GM04503 (cell line): ENCODE data around the gene IGIP.
A peak's percentile ranks its signal among the peaks of the same experiment; 100 is the strongest.

ENCODE experiments used
- DNase-seq: peaks from one replicate; pipeline ENCODE4 v3.0.0-alpha.2; 2012; ENCODE audit warnings: low read depth

IGIP gene

DNA sequence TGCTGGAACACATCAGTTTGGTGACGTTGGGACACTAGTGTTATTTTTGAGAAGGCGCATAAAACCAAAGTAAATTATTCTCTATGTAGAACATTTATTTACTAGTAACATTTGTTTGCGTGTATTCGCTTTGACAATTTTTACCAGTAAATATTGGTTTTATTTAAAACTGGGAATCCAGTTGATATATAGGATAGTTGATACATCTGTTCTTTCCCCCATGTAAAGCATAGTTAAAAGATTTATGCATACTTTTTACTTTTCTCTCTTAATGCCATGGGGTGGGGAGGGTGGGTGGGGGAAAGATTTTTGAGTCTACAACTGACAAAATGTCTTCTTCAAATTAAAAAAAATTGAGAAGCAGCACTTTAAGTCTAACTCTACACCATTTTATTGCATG is at the start of gene IGIP:
TSS of gene IGIP (plus strand) at position 301 of the 400 bp plus-strand sequence. CDS start 2,540 bp downstream, outside the sequence.
- no peak for DNase-seq

DNA sequence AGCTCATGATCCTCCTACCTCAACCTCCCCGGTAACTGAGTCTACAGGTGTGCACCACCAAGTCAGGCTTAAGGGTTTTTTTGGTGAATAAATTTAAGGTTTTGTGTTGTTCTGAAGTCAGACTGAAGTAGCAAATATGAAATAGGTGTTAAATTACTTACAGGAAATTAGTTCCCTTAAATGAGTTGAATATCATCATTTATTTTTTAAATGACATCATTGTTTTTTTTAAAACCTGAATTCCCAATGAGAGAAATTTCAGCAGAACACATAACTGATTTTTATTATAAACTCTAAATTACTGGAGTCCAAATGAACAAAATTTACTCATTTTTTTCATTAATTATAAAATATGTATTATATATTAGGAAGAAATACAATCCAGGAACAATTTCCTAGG is 49.6 kb upstream of the IGIP start:
- DNase-seq, result no peak

DNA sequence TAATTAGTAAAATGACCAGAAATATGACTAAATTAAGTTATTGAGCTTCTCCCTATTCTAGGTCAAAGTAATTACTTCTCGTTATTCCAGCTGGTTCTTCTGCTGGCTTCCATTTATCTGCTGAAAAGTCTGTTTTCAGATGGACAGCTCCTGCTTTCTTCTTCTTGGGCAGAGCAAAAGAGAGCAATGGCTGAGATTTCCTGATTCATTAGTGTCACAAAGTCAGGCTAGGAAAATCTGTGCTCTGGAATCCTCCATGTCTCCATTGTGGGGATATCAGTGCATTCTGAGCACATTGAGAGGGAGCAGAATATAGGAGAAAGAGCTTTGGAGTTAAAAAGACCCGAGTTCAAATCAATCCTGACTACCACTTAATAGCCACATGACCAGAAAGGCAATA is 48.9 kb upstream of the IGIP start:
- DNase-seq, result no peak

GRCh38 chr5:140083120-140083519 is 42.6 kb upstream of the IGIP start:
- no peak for DNase-seq

DNA sequence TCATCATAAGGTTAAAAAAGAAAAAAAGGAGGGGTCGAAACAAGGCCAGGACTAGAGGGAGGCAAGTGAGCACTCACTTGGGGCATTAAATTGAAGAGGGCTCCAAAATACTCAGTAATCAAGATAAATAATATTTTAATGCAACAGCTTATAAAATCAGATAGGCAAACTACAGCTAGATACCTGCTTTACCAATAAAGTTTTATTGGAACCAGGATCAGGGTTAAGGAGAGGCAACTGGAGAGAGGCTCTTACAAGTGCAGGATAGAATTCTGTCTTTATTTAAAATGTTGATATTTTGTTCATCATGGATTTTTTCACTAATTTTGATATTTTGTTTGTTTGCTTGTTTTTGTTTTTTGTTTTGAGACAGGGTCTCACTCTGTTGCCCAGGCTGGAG is 42.1 kb upstream of the IGIP start:
- DNase-seq, result no peak

- no peak for DNase-seq
Measured at GRCh38 chr5:140084541-140084940, 41.2 kb upstream of the IGIP start.

DNA sequence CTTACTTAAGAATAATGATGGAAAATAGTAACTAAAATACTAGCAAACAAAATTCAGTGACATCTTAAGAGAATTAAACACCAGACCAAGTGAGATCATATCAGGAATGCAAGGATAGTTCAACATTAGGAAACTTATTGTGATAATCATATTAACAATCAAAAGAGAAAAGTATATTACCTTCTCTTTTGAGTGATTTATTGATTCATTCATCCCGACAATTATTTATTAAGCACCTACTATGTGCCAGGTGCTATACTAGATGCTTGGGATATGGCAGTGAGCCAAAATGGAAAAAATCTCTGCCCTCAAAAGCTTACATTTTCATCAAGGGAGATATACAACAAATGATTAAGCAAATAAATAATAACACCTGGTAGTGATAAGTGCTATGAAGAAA is 35.5 kb upstream of the IGIP start:
- no peak for DNase-seq

- DNase-seq, result no peak
Measured at GRCh38 chr5:140093179-140093578, 32.6 kb upstream of the IGIP start.

DNA sequence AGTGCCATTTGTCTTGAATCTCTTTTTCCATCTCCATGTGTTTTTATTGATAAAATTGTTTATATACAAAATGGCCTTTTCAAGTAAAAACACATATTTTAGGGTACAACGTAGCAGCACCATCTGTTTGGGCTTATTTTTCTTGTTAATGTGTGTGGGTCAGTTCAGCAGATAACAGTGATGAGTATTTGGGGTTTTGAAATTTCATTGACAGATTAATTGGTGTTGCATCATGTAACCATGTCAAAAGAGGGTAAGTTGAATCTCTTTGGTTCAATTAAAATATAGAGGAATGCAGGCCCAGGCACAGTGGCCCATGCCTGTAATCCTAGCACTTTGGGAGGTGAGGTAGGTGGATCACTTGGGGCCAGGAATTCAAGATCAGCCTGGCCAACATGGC is 31.9 kb upstream of the IGIP start:
- DNase-seq, result no peak

DNA sequence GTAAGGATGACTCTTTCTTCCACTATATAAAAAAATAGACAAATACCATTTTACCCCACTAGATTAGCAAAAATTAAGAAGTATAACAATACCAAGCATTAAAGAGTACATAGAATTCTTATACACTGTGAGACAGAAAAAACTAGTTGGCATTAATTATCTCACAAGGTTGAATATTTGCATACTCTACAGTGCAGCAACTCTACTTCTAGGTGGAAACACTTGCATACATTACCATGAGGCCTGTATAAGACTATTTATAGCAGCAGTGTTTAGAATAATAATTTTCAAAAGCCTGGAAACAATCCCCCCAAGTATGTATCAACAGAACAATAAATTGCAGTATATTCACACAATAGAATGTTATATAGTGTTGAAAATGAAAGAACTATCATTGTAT is 30.8 kb upstream of the IGIP start:
- no peak for DNase-seq

- DNase-seq, result no peak
Measured at GRCh38 chr5:140101179-140101578, 24.6 kb upstream of the IGIP start.

DNA sequence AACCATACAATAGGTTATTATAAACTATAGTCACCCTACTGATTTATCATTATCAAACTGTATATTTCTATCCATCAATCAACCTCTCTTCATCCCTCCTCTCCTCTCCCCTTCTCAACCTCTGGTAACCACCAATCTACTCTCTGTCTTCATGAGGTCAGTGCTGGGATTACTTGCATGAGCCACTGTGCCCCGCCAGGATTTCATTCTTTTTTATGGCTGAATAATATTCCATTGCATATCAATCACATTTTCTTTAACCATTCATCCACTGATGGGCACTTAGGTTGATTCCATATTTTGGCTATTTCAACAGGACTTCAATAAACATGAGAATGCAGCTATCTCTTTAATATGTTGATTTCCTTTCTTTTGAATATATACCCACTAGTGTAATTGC is 22.6 kb upstream of the IGIP start:
- no peak for DNase-seq

DNA sequence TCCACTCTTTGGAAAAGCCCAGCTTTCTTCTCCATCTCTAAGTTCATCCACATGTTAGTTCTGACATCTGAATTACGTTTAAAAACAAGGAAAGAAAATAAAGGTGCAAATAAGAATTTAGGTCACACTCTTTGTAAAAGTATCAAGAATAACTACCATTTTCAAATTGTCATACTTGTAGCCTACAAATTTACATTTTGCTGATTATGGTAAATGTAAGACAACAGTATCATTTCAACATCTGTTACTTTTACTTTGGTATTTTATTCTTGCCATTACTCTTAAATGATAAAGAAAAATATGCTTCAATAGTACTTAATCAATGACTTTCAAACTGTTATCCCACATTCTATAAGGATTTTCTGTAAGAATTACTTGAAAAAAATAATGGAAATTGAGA is 21.6 kb upstream of the IGIP start:
- DNase-seq, result no peak

DNA sequence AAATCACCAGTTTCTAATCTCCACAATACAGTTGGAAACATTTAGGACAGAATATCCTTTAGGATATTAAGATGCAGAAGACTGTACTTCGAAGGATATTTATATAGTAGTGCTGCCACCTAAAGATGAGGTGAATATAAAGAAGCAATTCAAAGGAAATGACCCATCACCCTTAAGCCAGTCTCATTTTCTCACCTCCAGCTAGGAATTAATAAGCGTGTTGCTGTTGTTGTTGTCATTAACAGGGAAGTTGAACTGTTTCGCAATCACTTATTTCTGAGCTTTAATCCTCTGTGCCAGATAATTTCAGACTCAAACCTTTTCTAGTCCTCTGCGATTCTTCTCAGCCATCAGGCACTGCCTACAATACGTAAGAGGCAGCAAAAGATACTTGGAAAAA is 19.6 kb upstream of the IGIP start:
- DNase-seq, result no peak

DNA sequence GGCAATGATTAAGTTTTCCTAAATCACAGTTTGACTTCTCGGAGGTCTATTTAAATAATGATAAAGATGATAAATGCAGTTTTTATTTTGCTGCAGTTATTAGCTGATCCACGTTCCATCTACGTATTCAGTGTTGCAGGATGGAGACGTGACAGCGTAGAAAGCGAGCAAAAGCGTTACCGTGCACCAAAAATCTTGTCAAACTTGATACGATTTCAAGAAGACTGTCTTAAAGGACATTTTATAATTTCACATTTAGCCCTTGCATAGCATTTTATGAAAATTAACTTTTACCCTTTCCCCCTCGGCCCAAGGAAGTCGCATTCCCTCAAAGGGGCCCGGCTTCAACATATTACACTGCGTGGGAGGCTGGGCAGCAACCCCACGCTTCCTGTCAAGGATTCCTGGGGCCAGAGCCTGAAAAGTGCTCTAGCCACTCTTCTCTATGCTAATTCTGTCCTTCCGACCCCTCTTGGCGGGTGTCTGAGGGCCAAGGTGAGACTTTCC is 18.9 kb upstream of the IGIP start:
- no peak for DNase-seq

GRCh38 chr5:140107312-140108092 is 18.2 kb upstream of the IGIP start:
- peak; percentile 59 for DNase-seq

- DNase-seq, result no peak
Measured at GRCh38 chr5:140108093-140109017, 17.4 kb upstream of the IGIP start.

DNA sequence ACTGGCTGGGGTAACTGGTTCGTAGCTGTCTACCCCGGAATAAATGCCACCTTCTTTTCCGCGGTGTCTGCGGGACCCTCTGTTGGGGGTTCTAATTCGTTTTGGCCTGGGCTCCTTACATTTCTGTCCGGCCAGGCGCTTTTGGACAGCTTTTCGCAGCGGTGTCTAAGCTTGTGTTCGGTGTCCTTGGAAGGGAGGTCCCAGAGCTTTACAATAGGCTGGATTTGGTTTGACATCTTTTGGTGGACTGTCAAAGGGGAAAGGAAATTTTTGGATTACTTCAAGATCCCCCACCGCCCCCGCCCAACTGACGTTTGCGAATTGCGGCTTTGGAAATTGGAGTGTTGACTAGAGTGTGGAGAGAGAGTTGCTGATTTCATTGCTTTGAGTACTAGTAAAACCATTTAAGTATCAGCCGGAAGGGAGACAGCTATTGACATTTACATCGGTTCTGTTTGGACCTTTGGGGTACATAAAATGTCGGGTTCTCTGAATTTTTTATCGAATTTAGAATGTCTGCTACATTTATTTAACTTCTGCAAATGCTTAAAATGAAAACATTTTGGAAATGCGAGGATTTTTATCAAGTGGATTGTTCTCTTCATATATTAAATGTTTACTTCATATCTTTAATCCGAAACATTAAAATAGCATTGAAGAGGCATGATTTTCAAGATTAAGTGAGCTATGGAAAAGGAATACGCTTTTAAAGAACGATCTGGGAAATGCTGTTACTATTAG is 16.5 kb upstream of the IGIP start:
- no peak for DNase-seq

- DNase-seq, result no peak
Measured at GRCh38 chr5:140109759-140110645, 15.7 kb upstream of the IGIP start.

GRCh38 chr5:140110646-140110957 is 15.1 kb upstream of the IGIP start:
- DNase-seq, result no peak
